HG02610 (cell line): ENCODE results near the gene HHEX.
A peak's percentile ranks its signal among the peaks of the same experiment; 100 is the strongest.
"Not testable (repeated sequence)": the region's sequence is repeated elsewhere in the genome, so short reads cannot be mapped to it uniquely, and the experiment has no call there.

ENCODE experiments used
- ATAC-seq: cut with Tn5 transposase; IDR thresholded peaks from one replicate; pipeline ENCODE4 v1.9.1; 2021; ENCODE audit warnings: mild to moderate bottlenecking, moderate library complexity; ENCODE audit not compliant: unreplicated experiment

Gene HHEX

GRCh38 chr10:92689663-92690210 lies at the start of gene HHEX:
Gene HHEX (plus strand): TSS chr10:92689955. CDS start chr10:92689987, 32 bp downstream.
- peak; percentile 42 for ATAC-seq

- no peak for ATAC-seq
Measured at GRCh38 chr10:92640107-92640506, 49.6 kb upstream of the HHEX start.

GRCh38 chr10:92641492-92641891 lies 48.3 kb upstream of the HHEX start:
- ATAC-seq: no peak

GRCh38 chr10:92644921-92645320 lies 44.8 kb upstream of the HHEX start:
- no peak for ATAC-seq

GRCh38 chr10:92650864-92651263 lies 38.9 kb upstream of the HHEX start:
- not testable (repeated sequence) for ATAC-seq

- no peak for ATAC-seq
Measured at GRCh38 chr10:92655426-92655825, 34.3 kb upstream of the HHEX start.

GRCh38 chr10:92656266-92656961 lies 33.3 kb upstream of the HHEX start:
- no peak for ATAC-seq

GRCh38 chr10:92657024-92657423 lies 32.7 kb upstream of the HHEX start:
- ATAC-seq: no peak

- no peak for ATAC-seq
Measured at GRCh38 chr10:92662848-92663247, 26.9 kb upstream of the HHEX start.

- no peak for ATAC-seq
Measured at GRCh38 chr10:92664322-92664721, 25.4 kb upstream of the HHEX start.

- no peak for ATAC-seq
Measured at GRCh38 chr10:92667078-92667477, 22.7 kb upstream of the HHEX start.

- no peak for ATAC-seq
Measured at GRCh38 chr10:92677708-92678107, 12.0 kb upstream of the HHEX start.

- no peak for ATAC-seq
Measured at GRCh38 chr10:92678206-92678605, 11.5 kb upstream of the HHEX start.

- ATAC-seq: no peak
Measured at GRCh38 chr10:92681306-92681834, 8.4 kb upstream of the HHEX start.

GRCh38 chr10:92688573-92688926 lies 1.2 kb upstream of the HHEX start:
- ATAC-seq: no peak

- ATAC-seq: peak; percentile 16
Measured at GRCh38 chr10:92688927-92689662, 660 bp upstream of the HHEX start.

- no peak for ATAC-seq
Measured at GRCh38 chr10:92690211-92690914, 608 bp downstream of the HHEX start.

GRCh38 chr10:92690915-92691590 lies 1.3 kb downstream of the HHEX start:
- no peak for ATAC-seq

- ATAC-seq: no peak
Measured at GRCh38 chr10:92691591-92692079, 1.9 kb downstream of the HHEX start.

- no peak for ATAC-seq
Measured at GRCh38 chr10:92692080-92692671, 2.4 kb downstream of the HHEX start.
